ENCODE data around the gene MBP. TPM values are rescaled to one million over a fixed set of nuclear protein-coding genes. Genes with fewer than 3 reads are reported as not detected.

MBP gene
- total and polyA plus RNA-seq, 2 of the 13 experiments (the other 11 are each of a cell fraction or from before 2014, with no cell fraction given): 5.0 to 8.5 TPM

DNA sequence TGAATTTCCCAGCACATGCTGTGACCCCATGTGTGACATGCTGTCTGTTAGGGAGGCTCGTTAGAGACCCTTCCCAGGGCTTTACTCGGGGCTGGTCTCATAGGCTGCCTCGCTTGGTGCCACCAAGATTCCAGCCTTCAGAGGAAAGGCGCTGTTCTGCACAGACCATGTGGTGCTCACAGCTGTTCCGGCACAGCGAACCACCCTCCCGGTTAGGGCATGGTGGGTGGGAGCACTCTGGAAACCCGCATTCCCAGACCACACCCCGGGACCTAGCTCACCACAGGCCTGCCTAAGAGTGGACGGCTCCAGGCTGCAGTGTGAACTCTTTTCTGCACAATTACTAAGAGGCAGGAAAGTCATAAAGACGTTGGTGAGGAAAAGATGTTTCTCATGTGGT lies 112.0 kb downstream of the MBP start:
- TF ChIP-seq ZNF282 (IDR thresholded peaks at IDR 0.05; ENCODE audit: partially characterized antibody) (no peak), TRIM24 (CRISPR knock-in tag; IDR thresholded peaks at IDR 0.05) (no peak), ZNF788 (CRISPR knock-in tag; IDR thresholded peaks at IDR 0.05; ENCODE audit: borderline replicate concordance) (no peak), WIZ (CRISPR knock-in tag; IDR thresholded peaks at IDR 0.05) (no peak), ARID2 (CRISPR knock-in tag; IDR thresholded peaks at IDR 0.05; ENCODE audit: borderline replicate concordance) (no peak), ZNF3 (CRISPR knock-in tag; IDR thresholded peaks at IDR 0.05) (no peak)
- TF ChIP-seq, protein P1, sequence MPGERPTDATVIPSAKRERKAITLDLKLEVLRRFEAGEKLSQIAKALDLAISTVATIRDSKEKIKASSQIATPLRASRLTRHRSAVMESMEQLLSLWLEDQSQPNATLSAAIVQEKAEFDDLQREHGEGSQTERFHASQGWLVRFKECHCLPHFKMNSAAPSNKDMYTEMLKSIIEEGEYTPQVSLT (CRISPR knock-in tag; IDR thresholded peaks at IDR 0.05; ENCODE audit: borderline replicate concordance, low read depth): no peak
- TF ChIP-seq, protein P2, sequence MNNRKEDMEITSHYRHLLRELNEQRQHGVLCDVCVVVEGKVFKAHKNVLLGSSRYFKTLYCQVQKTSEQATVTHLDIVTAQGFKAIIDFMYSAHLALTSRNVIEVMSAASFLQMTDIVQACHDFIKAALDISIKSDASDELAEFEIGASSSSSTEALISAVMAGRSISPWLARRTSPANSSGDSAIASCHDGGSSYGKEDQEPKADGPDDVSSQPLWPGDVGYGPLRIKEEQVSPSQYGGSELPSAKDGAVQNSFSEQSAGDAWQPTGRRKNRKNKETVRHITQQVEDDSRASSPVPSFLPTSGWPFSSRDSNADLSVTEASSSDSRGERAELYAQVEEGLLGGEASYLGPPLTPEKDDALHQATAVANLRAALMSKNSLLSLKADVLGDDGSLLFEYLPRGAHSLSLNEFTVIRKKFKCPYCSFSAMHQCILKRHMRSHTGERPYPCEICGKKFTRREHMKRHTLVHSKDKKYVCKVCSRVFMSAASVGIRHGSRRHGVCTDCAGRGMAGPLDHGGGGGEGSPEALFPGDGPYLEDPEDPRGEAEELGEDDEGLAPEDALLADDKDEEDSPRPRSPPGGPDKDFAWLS (CRISPR knock-in tag; IDR thresholded peaks at IDR 0.05; ENCODE audit: borderline replicate concordance): no peak
- ChIA-PET CTCF (ENCODE audit: low intra/inter-chr PET ratio, low total read pairs) (no interaction called here), POLR2A (no interaction called here)
- Histone ChIP-seq H3K4me3 (replicated peaks in 1 of 3; ENCODE audit: insufficient read depth in 1 of 3, low read depth in 2 of 3, low read length in 3 of 3) (no peak overlapping the region), H2AFZ (ENCODE audit: low read length) (no peak overlapping the region), H3K9me3 (ENCODE audit: low read length) (no peaks in the 10 kb centered on the region), H3K4me2 (ENCODE audit: low read depth, low read length) (no peak overlapping the region), H3K79me2 (ENCODE audit: insufficient read depth, low read length) (no peaks in the 10 kb centered on the region), H4K20me1 (ENCODE audit: insufficient read depth, low read length) (no peaks in the 10 kb centered on the region), H3K27me3 (ENCODE audit: control insufficient read depth in 1 of 2, insufficient read depth in 2 of 2, low read length in 2 of 2) (no peaks in the 10 kb centered on the region), H3K4me1 (ENCODE audit: insufficient read depth, low read length) (no peaks in the 10 kb centered on the region), H3K27ac (ENCODE audit: extremely low read length, insufficient read depth, low read length) (no peak overlapping the region), H3K9ac (ENCODE audit: insufficient read depth, low read depth, low read length) (no peak overlapping the region), H3K36me3 (replicated peaks in 1 of 2; ENCODE audit: control insufficient read depth in 1 of 2, insufficient read depth in 2 of 2, low read length in 2 of 2) (no peaks in the 10 kb centered on the region; a peak in 2 of 5 replicates)
- WGBS (ENCODE audit: low lambda C conversion rate): 91% methylated on average over 5 of the region's 11 CpGs
- in situ Hi-C loops (cut with HindIII; ENCODE audit: extremely low pct_ligation_motif_present, low pct_unique_long_range_greater_than_20kb): no loop called here
- intact Hi-C loops (cut with micrococcal nuclease; ENCODE audit: unreplicated experiment): no loop called here
- DNase-seq (ENCODE audit: low spot score) (no peak), FAIRE-seq (no peak), ATAC-seq (no peak)
- BruUV-seq (replicated peaks): no TSS peak

Measured in HepG2 (cell line).